Testis (tissue), 3 donors: ENCODE measurements around the gene EDIL3. TPM values are rescaled to one million over a fixed set of nuclear protein-coding genes. Genes with fewer than 3 reads are reported as not detected.

ENCODE experiments used
- DNase-seq: peaks from one replicate; pipeline ENCODE4 v3.0.0-alpha.2; 2019
- H3K27ac ChIP-seq, 2 donors: fragments of 200-600 bp; sonication (generic); one replicate each; pipeline ENCODE4 v1.5.1; 2019
- H3K27me3 ChIP-seq: fragments of 200-600 bp; sonication (generic); one replicate; pipeline ENCODE4 v1.5.1; 2019
- H3K36me3 ChIP-seq: fragments of 200-600 bp; sonication (generic); one replicate; pipeline ENCODE4 v1.5.1; 2017; ENCODE audit warnings: low read depth; ENCODE audit errors: missing control alignments
- H3K4me1 ChIP-seq: fragments of 200-600 bp; sonication (generic); one replicate; pipeline ENCODE4 v1.5.1; 2019
- H3K4me3 ChIP-seq, 2 donors: fragments of 200-600 bp; sonication (generic); one replicate each; pipeline ENCODE4 v1.5.1; 2017 to 2019
- H3K9me3 ChIP-seq: fragments of 200-600 bp; sonication (generic); one replicate; pipeline ENCODE4 v1.5.1; 2017
- POLR2A ChIP-seq: fragments of 450-650 bp; IDR thresholded peaks from one replicate; pipeline ENCODE4 v1.6.1; 2017; ENCODE audit warnings: antibody characterized with exemption, mild to moderate bottlenecking, moderate library complexity
- WGBS, 2 donors: methylation state at CpG; one replicate each; pipeline ENCODE4 v1.1.5; 2018; 5-methylcytosine and 5-hydroxymethylcytosine counted together
- intact Hi-C: fragments of 100-400 bp; cut with DNase I; formaldehyde crosslinking; loops from one replicate; pipeline ENCODE4 v1.15.1; 2023; ENCODE audit warnings: low total_unique reads
- polyA plus RNA-seq: library from polyadenylated mRNA; stranded (reverse); fragments of 350-450 nt; fragmentation: Illumina TruSeq; extraction: RNeasy Lipid Tissue Mini Kit (QIAGEN cat#74804); gene quantifications from one replicate; pipeline ENCODE4 v1.2.3, GENCODE V29; 2014; ENCODE audit warnings: low read depth, low replicate concordance; ENCODE audit not compliant: insufficient read depth
- total RNA-seq, 2 donors: library from RNA; depleted of rRNA; stranded (reverse); fragments of >200 nt; gene quantifications; one replicate each; pipeline ENCODE4 v1.2.3, GENCODE V29; 2016
- TF ChIP-seq, protein P1 (sequence below), 3 experiments: fragments of 450-650 bp in 2 of 3; fragments of 200-600 bp in 1 of 3; sonication (generic) in 1 of 3; IDR thresholded peaks; one replicate each; pipeline ENCODE4 v1.5.1; 2016 to 2019; ENCODE audit warnings: antibody characterized with exemption in 3 of 3, mild to moderate bottlenecking in 2 of 3, moderate library complexity in 1 of 3

The EDIL3 gene
- total and polyA plus RNA-seq, 3 donors from 2014 or later, result 3.4 to 8.6 (median 3.5) TPM

DNA sequence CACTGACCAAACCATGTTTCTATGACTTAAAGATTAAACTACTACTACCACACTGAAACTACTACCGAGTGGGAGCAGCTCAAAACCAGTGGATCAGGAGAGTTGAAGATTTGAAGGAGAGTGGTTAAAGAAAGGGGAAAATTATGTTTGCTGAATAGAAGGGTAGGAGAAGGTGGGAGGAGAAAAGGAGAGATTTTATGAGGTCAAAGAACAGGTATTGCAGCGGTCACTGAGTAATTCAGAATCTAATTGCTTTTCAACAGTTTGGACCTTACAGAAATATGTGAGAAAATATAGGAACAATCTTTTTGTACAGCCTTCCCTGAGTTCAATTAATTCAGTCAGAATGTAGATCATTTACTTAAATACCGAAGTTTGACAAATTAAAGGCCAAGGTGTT lies 24.6 kb downstream of the EDIL3 start:
- no peak for TF ChIP-seq POLR2A
- TF ChIP-seq, protein P1, sequence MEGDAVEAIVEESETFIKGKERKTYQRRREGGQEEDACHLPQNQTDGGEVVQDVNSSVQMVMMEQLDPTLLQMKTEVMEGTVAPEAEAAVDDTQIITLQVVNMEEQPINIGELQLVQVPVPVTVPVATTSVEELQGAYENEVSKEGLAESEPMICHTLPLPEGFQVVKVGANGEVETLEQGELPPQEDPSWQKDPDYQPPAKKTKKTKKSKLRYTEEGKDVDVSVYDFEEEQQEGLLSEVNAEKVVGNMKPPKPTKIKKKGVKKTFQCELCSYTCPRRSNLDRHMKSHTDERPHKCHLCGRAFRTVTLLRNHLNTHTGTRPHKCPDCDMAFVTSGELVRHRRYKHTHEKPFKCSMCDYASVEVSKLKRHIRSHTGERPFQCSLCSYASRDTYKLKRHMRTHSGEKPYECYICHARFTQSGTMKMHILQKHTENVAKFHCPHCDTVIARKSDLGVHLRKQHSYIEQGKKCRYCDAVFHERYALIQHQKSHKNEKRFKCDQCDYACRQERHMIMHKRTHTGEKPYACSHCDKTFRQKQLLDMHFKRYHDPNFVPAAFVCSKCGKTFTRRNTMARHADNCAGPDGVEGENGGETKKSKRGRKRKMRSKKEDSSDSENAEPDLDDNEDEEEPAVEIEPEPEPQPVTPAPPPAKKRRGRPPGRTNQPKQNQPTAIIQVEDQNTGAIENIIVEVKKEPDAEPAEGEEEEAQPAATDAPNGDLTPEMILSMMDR (IDR thresholded peaks at IDR 0.05), result no peak
- no peaks in the 10 kb centered on the region for H3K27me3 ChIP-seq
- DNase-seq, result no peak
- WGBS, 2 donors, result 89 to 99% methylated on average over 3 of the region's 3 CpGs
- H3K9me3 ChIP-seq, result no peaks in the 10 kb centered on the region
- H3K4me1 ChIP-seq, result no peaks in the 10 kb centered on the region
- intact Hi-C loops, result no loop called here
- H3K36me3 ChIP-seq, result no peaks in the 10 kb centered on the region
- no peak overlapping the region for H3K4me3 ChIP-seq
- no peak overlapping the region for H3K27ac ChIP-seq

DNA sequence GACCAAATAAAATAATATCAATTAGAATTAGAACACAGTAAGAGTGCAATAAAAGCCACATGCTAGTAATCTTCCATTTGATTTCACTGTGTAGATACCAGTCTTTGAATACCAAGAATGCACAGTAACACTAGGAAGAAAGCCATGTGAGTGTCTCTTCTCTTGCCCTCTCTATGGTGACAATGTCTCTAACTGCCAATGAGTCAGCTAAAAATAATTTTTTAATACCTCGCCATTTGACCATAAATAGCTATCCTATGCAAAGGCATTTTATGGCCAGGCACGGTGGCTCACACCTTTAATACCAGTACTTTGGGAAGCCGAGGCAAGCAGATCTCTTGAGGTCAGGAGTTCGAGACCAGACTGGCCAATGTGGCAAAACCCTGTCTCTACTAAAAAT lies 30.6 kb downstream of the EDIL3 start:
- Histone ChIP-seq H3K27ac (no peak overlapping the region), H3K4me3 (no peak overlapping the region), H3K36me3 (no peaks in the 10 kb centered on the region), H3K9me3 (no peaks in the 10 kb centered on the region), H3K4me1 (no peaks in the 10 kb centered on the region), H3K27me3 (no peaks in the 10 kb centered on the region)
- WGBS, 2 donors, result 70 to 93% methylated on average over 4 of the region's 4 CpGs
- DNase-seq, result no peak
- intact Hi-C loops, result no loop called here
- TF ChIP-seq, protein P1 (IDR thresholded peaks at IDR 0.05), result no peak
- TF ChIP-seq POLR2A, result no peak

DNA sequence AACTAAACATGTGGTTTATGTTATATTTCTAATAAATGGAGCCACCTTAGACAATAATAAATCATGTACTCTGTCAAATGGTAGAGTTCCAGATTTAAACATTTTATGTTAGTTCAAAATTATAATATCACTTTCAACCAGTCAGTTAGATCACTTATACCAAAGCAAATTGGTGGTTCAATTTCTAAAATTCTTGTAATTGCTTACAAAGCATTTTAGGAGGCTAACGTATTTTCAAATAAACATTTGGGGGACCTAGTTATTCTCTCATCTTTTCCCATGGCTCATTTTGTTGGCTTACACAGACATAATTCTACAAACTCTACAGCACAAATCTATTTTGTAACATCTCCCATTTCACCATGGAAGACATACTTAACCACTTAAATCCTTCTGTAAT lies 39.9 kb downstream of the EDIL3 start:
- H3K4me1 ChIP-seq, result no peaks in the 10 kb centered on the region
- no peak overlapping the region for H3K4me3 ChIP-seq
- no peak for TF ChIP-seq POLR2A
- TF ChIP-seq, protein P1 (IDR thresholded peaks at IDR 0.05), result no peak
- intact Hi-C loops, result no loop called here
- no peaks in the 10 kb centered on the region for H3K27me3 ChIP-seq
- no peak for DNase-seq
- H3K9me3 ChIP-seq, result no peaks in the 10 kb centered on the region
- 85 to 87% methylated on average over 1 of the region's 1 CpG for WGBS, 2 donors
- no peaks in the 10 kb centered on the region for H3K36me3 ChIP-seq
- H3K27ac ChIP-seq, result no peak overlapping the region

DNA sequence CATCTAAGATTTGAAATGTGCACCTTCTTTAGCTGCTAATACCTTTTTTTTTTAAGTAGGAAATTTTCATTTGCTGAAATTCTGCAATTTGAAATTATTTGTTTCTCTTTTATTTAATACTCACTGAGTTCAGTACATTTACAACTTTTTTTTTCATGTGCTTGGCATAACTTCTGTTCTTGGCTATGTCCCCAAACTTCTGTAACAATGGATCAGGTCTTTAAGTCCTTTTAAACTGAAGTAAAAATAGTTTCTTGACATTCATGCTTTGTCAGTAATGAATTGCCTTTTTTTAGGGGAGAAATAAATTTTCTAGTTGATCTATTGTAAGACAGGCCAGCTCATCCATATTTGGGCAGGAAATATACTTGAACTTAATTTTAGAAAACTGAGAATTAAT lies 41.5 kb downstream of the EDIL3 start:
- no peak overlapping the region for H3K27ac ChIP-seq
- no peaks in the 10 kb centered on the region for H3K4me1 ChIP-seq
- H3K27me3 ChIP-seq, result no peaks in the 10 kb centered on the region
- intact Hi-C loops, result no loop called here
- no peak for TF ChIP-seq POLR2A
- TF ChIP-seq, protein P1 (IDR thresholded peaks at IDR 0.05), result no peak
- no peaks in the 10 kb centered on the region for H3K9me3 ChIP-seq
- no peak for DNase-seq
- H3K4me3 ChIP-seq, result no peak overlapping the region
- no peaks in the 10 kb centered on the region for H3K36me3 ChIP-seq

DNA sequence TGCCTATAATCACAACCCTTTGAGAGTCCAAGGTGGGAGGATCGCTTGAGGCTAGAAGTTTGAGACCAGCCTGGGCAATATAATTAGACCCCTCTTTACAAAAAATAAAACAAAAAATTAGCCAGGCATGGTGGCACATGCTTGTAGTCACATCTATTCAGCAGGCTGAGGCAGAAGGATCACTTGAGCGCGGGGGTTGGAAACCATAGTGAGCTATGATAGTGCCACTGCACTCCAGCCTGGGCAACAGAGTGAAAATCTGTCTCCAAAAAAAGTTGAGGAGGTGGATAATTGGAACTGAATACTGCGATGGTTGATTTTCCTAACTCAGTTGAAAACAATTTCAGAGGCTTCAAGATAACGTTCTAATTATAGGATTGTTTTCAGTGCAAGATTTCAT lies 52.6 kb downstream of the EDIL3 start:
- H3K9me3 ChIP-seq, result no peaks in the 10 kb centered on the region
- intact Hi-C loops, result no loop called here
- DNase-seq, result no peak
- no peaks in the 10 kb centered on the region for H3K36me3 ChIP-seq
- H3K4me1 ChIP-seq, result no peaks in the 10 kb centered on the region
- no peak overlapping the region for H3K4me3 ChIP-seq
- no peaks in the 10 kb centered on the region for H3K27me3 ChIP-seq
- WGBS, 2 donors, result 75 to 77% methylated on average over 5 of the region's 5 CpGs
- H3K27ac ChIP-seq, result no peak overlapping the region
- TF ChIP-seq, protein P1 (IDR thresholded peaks at IDR 0.05), result no peak
- no peak for TF ChIP-seq POLR2A
